GM23338 (cell line): ENCODE results near the gene NRGN. TPM values are rescaled to one million over a fixed set of nuclear protein-coding genes. Genes with fewer than 3 reads are reported as not detected.

Experiments
- ATAC-seq: fragments of 200-7000 bp; cut with Tn5 transposase; 3 replicates; pipeline ENCODE4 v1.9.1; 2020
- DNase-seq: peaks from one replicate; pipeline ENCODE4 v3.0.0-alpha.2; 2015; ENCODE audit warnings: low spot score
- H2AFZ ChIP-seq: fragments of 200-600 bp; sonication (generic); 2 replicates; pipeline ENCODE4 v1.8.0; 2016; ENCODE audit warnings: antibody characterized with exemption, mild to moderate bottlenecking, moderate library complexity
- H3F3A ChIP-seq: fragments of 200-600 bp; sonication (generic); replicated peaks from 2 replicates; pipeline ENCODE4 v1.8.0; 2017; ENCODE audit warnings: antibody characterized with exemption, mixed run types, low read depth
- H3K27ac ChIP-seq: fragments of 200-600 bp; sonication (generic); 2 replicates; pipeline ENCODE4 v1.6.1; 2016; ENCODE audit warnings: low read depth
- H3K27me3 ChIP-seq: fragments of 200-600 bp; sonication (generic); 2 replicates; pipeline ENCODE4 v1.8.0; 2016; ENCODE audit warnings: mild to moderate bottlenecking, mixed run types, moderate library complexity; ENCODE audit not compliant: insufficient read depth
- H3K36me3 ChIP-seq: fragments of 200-600 bp; sonication (generic); 2 replicates; pipeline ENCODE4 v1.8.0; 2016; ENCODE audit warnings: mild to moderate bottlenecking; ENCODE audit not compliant: insufficient read depth
- H3K4me1 ChIP-seq: fragments of 200-600 bp; sonication (generic); 2 replicates; pipeline ENCODE4 v1.8.0; 2016; ENCODE audit warnings: mild to moderate bottlenecking, moderate library complexity; ENCODE audit not compliant: insufficient read depth
- H3K4me2 ChIP-seq: fragments of 200-600 bp; sonication (generic); 2 replicates; pipeline ENCODE4 v1.7.1; 2017; ENCODE audit warnings: mixed run types
- H3K4me3 ChIP-seq: fragments of 200-600 bp; sonication (generic); 2 replicates; pipeline ENCODE4 v1.6.1; 2016; ENCODE audit warnings: mixed run types
- H3K79me2 ChIP-seq: fragments of 200-600 bp; sonication (generic); replicated peaks from 2 replicates; pipeline ENCODE4 v1.8.0; 2017; ENCODE audit warnings: mild to moderate bottlenecking; ENCODE audit not compliant: insufficient read depth
- H3K9me2 ChIP-seq: fragments of 200-600 bp; sonication (generic); 2 replicates; pipeline ENCODE4 v1.8.0; 2017; ENCODE audit not compliant: insufficient read depth
- H4K20me1 ChIP-seq: fragments of 200-600 bp; sonication (generic); replicated peaks from 2 replicates; pipeline ENCODE4 v1.8.0; 2017; ENCODE audit warnings: mild to moderate bottlenecking; ENCODE audit not compliant: insufficient read depth
- H3K27ac Mint-ChIP-seq: 2 replicates; pipeline ENCODE4 v1.8.0; 2020; ENCODE audit warnings: inconsistent platforms, mild to moderate bottlenecking, moderate library complexity, mixed read lengths
- H3K27me3 Mint-ChIP-seq: 3 replicates; pipeline ENCODE4 v1.8.0; 2022; ENCODE audit warnings: low read depth, mild to moderate bottlenecking, moderate library complexity, mixed read lengths, inconsistent platforms; ENCODE audit not compliant: insufficient read depth, poor library complexity
- H3K36me3 Mint-ChIP-seq: 3 replicates; pipeline ENCODE4 v1.8.0; 2021; ENCODE audit warnings: low read depth, mild to moderate bottlenecking, inconsistent platforms, moderate library complexity, mixed read lengths
- H3K4me1 Mint-ChIP-seq: 3 replicates; pipeline ENCODE4 v1.8.0; 2020; ENCODE audit warnings: mild to moderate bottlenecking, inconsistent platforms, mixed read lengths
- H3K4me3 Mint-ChIP-seq: 3 replicates; pipeline ENCODE4 v1.8.0; 2021; ENCODE audit warnings: moderate library complexity, mild to moderate bottlenecking, inconsistent platforms, mixed read lengths
- H3K9me3 Mint-ChIP-seq: 3 replicates; pipeline ENCODE4 v1.8.0; 2020; ENCODE audit warnings: moderate library complexity, mild to moderate bottlenecking, inconsistent platforms, mixed read lengths
- CREB1 ChIP-seq: fragments of 250-450 bp; sonication (Bioruptor Pico); IDR thresholded peaks from 2 replicates; pipeline ENCODE4 v1.5.0; 2020; ENCODE audit warnings: low read depth, mild to moderate bottlenecking, moderate library complexity
- CTCF ChIP-seq, 2 experiments: fragments of 200-600 bp in 1 of 2; sonication (generic) in 1 of 2; conservative IDR thresholded peaks; 2 replicates each; pipeline versions ENCODE4 v1.5.1 to v1.6.1; 2016 to 2017; ENCODE audit warnings: antibody characterized with exemption in 2 of 2, low read depth in 2 of 2, mild to moderate bottlenecking in 2 of 2, moderate library complexity in 1 of 2
- ETS1 ChIP-seq: IDR thresholded peaks from 2 replicates; pipeline ENCODE4 v1.6.1; 2016; ENCODE audit warnings: antibody characterized with exemption
- EZH2 ChIP-seq: fragments of 200-600 bp; sonication (generic); IDR thresholded peaks from one replicate; pipeline ENCODE4 v1.8.0; 2017; ENCODE audit warnings: antibody characterized with exemption, mild to moderate bottlenecking, low read depth; ENCODE audit not compliant: unreplicated experiment
- EZH2phosphoT487 ChIP-seq: fragments of 200-600 bp; sonication (generic); IDR thresholded peaks from one replicate; pipeline ENCODE4 v1.8.1; 2018; ENCODE audit warnings: antibody characterized with exemption; ENCODE audit not compliant: unreplicated experiment
- JUNB ChIP-seq: IDR thresholded peaks from one replicate; pipeline ENCODE4 v1.6.1; 2016; ENCODE audit warnings: antibody characterized with exemption; ENCODE audit not compliant: unreplicated experiment
- NANOG ChIP-seq: IDR thresholded peaks from 2 replicates; pipeline ENCODE4 v1.6.1; 2016; ENCODE audit warnings: antibody characterized with exemption, borderline replicate concordance
- POLR2AphosphoS5 ChIP-seq: IDR thresholded peaks from 2 replicates; pipeline ENCODE4 v1.6.1; 2016; ENCODE audit warnings: antibody characterized with exemption, low read depth
- REST ChIP-seq: IDR thresholded peaks from one replicate; pipeline ENCODE4 v1.6.1; 2018; ENCODE audit warnings: antibody characterized with exemption; ENCODE audit not compliant: unreplicated experiment
- STAT1 ChIP-seq: IDR thresholded peaks from one replicate; pipeline ENCODE4 v1.6.1; 2016; ENCODE audit warnings: antibody characterized with exemption; ENCODE audit not compliant: unreplicated experiment
- ZNF114 ChIP-seq: fragments of 250-450 bp; sonication (Bioruptor Pico); IDR thresholded peaks from 2 replicates; pipeline ENCODE4 v1.5.0; 2020; ENCODE audit warnings: mild to moderate bottlenecking, moderate library complexity
- ZNF331 ChIP-seq: fragments of 250-450 bp; sonication (Bioruptor Pico); IDR thresholded peaks from 2 replicates; pipeline ENCODE4 v1.5.0; 2020; ENCODE audit warnings: low read depth, mild to moderate bottlenecking, moderate library complexity
- ZNF462 ChIP-seq: fragments of 250-450 bp; sonication (Bioruptor Pico); IDR thresholded peaks from 2 replicates; pipeline ENCODE4 v1.5.0; 2020; ENCODE audit warnings: mild to moderate bottlenecking, moderate library complexity
- polyA plus RNA-seq: library from polyadenylated mRNA; unstranded; fragments of >200 nt; fragmentation: Nextera tagmentation; extraction: Ambion mirVana; gene quantifications from 2 replicates; pipeline ENCODE4 v1.2.1, GENCODE V29; 2016
- total RNA-seq: library from RNA; depleted of rRNA; stranded (reverse); fragments of >200 nt; shearing (Covaris generic); gene quantifications from 2 replicates; pipeline ENCODE4 v1.2.3, GENCODE V29; 2014

NRGN gene
- total and polyA plus RNA-seq, 2 experiments from 2014 or later = 0.24 to 0.61 TPM

GRCh38 chr11:124776865-124777645, 37.3 kb downstream of the NRGN start:
- no peaks in the 10 kb centered on the region; the same call in 1 of the 2 replicates for H3K36me3 ChIP-seq
- Mint-ChIP-seq H3K4me3 (no peak overlapping the region; the same call in 2 of the 3 replicates), H3K27me3 (no peaks in the 10 kb centered on the region), H3K9me3 (no peaks in the 10 kb centered on the region), H3K27ac (no peak overlapping the region), H3K36me3 (peaks cover 14% of the 10 kb centered on the region), H3K4me1 (peaks cover 9% of the 10 kb centered on the region; the same call in 2 of the 3 replicates)
- H3F3A ChIP-seq = no peaks in the 10 kb centered on the region
- H4K20me1 ChIP-seq = peaks cover 8% of the 10 kb centered on the region
- H3K27me3 ChIP-seq = no peaks in the 10 kb centered on the region
- H3K79me2 ChIP-seq = peaks cover 63% of the 10 kb centered on the region
- ATAC-seq (no peak), DNase-seq (no peak)
- H3K9me2 ChIP-seq = no peaks in the 10 kb centered on the region
- no peak overlapping the region for H2AFZ ChIP-seq
- H3K27ac ChIP-seq = no peak overlapping the region
- H3K4me1 ChIP-seq = no peaks in the 10 kb centered on the region
- no peak overlapping the region for H3K4me3 ChIP-seq
- H3K4me2 ChIP-seq = no peak overlapping the region
- TF ChIP-seq JUNB (no peak), POLR2AphosphoS5 (no peak), NANOG (no peak), ZNF331 (CRISPR knock-in tag) (no peak), ZNF114 (no peak), CREB1 (CRISPR knock-in tag) (no peak), ETS1 (no peak), STAT1 (no peak), EZH2phosphoT487 (no peak), EZH2 (no peak), ZNF462 (CRISPR knock-in tag) (no peak), REST (no peak), CTCF (conservative IDR thresholded peaks at IDR 0.05; ENCODE audit: low read depth in 2 of 2) (no peak)
